Fibroblast of lung (primary cell): Measurements from ENCODE around the gene MGST3. TPM values are rescaled to one million over a fixed set of nuclear protein-coding genes. Genes with fewer than 3 reads are reported as not detected.

Experiments
- DNase-seq, 2 donors: peaks; one replicate each; pipeline versions ENCODE4 v3.0.0 to v3.0.0-alpha.2; 2010; ENCODE audit warnings: low read depth in 2 of 2
- H2AFZ ChIP-seq: 2 replicates; pipeline ENCODE4 v1.5.1; 2012; ENCODE audit warnings: low read length, control low read depth, inconsistent platforms
- H3K27ac ChIP-seq: 2 replicates; pipeline ENCODE4 v1.5.1; 2011; ENCODE audit warnings: low read length, control low read depth; ENCODE audit not compliant: insufficient read depth
- H3K27me3 ChIP-seq: 2 replicates; pipeline ENCODE4 v1.5.1; 2011; ENCODE audit warnings: mild to moderate bottlenecking, low read length; ENCODE audit not compliant: control insufficient read depth, insufficient read depth
- H3K36me3 ChIP-seq: 2 replicates; pipeline ENCODE4 v1.5.1; 2011; ENCODE audit warnings: low read length; ENCODE audit not compliant: control insufficient read depth, insufficient read depth
- H3K4me1 ChIP-seq: 2 replicates; pipeline ENCODE4 v1.5.1; 2011; ENCODE audit warnings: low read length; ENCODE audit not compliant: control insufficient read depth, insufficient read depth; ENCODE audit errors: extremely low read depth
- H3K4me2 ChIP-seq: 2 replicates; pipeline ENCODE4 v1.5.1; 2011; ENCODE audit warnings: low read length, control low read depth; ENCODE audit not compliant: insufficient read depth; ENCODE audit errors: extremely low read depth
- H3K4me3 ChIP-seq, 4 experiments: fragments of 200-600 bp in 1 of 4; sonication (generic) in 1 of 4; replicated peaks in 1 of 4; 2 replicates each; pipeline ENCODE4 v1.5.1; 2011 to 2016; ENCODE audit warnings: low read length in 4 of 4, low read depth in 3 of 4, mild to moderate bottlenecking in 3 of 4, control low read depth in 2 of 4, inconsistent platforms in 1 of 4, mixed read lengths in 1 of 4; ENCODE audit not compliant: insufficient read depth in 1 of 4; ENCODE audit errors: control extremely low read depth in 1 of 4
- H3K79me2 ChIP-seq: 2 replicates; pipeline ENCODE4 v1.5.1; 2012; ENCODE audit warnings: mild to moderate bottlenecking, low read length, inconsistent platforms; ENCODE audit not compliant: control insufficient read depth, insufficient read depth
- H3K9ac ChIP-seq: 2 replicates; pipeline ENCODE4 v1.5.1; 2011; ENCODE audit warnings: mild to moderate bottlenecking, low read length, control low read depth; ENCODE audit not compliant: insufficient read depth
- H3K9me3 ChIP-seq: 2 replicates; pipeline ENCODE4 v1.5.1; 2012; ENCODE audit warnings: low read depth, low read length; ENCODE audit not compliant: control insufficient read depth, insufficient read depth
- H4K20me1 ChIP-seq: 2 replicates; pipeline ENCODE4 v1.5.1; 2011; ENCODE audit warnings: low read length; ENCODE audit not compliant: control insufficient read depth, insufficient read depth; ENCODE audit errors: extremely low read depth
- EZH2 ChIP-seq: IDR thresholded peaks from 2 replicates; pipeline ENCODE4 v1.5.1; 2012; ENCODE audit warnings: low read length, control low read depth, mild to moderate bottlenecking; ENCODE audit errors: missing control alignments
- polyA plus RNA-seq, 2 donors: library from polyadenylated mRNA; depleted of rRNA in 1 of 2; stranded (reverse) in 1 of 2; unstranded in 1 of 2; fragments of >200 nt; gene quantifications; 2 replicates each; pipeline ENCODE4 v1.2.1, GENCODE V29; 2011 to 2012; ENCODE audit warnings: missing spikeins in 1 of 2
- total RNA-seq: library from RNA; depleted of rRNA; stranded (reverse); fragments of >200 nt; gene quantifications from 2 replicates; pipeline ENCODE4 v1.2.1, GENCODE V29; 2014
- TF ChIP-seq, protein P1 (sequence below), 2 donors: IDR thresholded peaks in 1 of 2; conservative IDR thresholded peaks in 1 of 2; 1 replicate in 1 of 2; 2 replicates in 1 of 2; pipeline ENCODE4 v1.5.1; 2011 to 2012; ENCODE audit warnings: low read length in 2 of 2, control low read depth in 1 of 2, inconsistent platforms in 1 of 2, low read depth in 1 of 2, mild to moderate bottlenecking in 1 of 2

Gene MGST3
- total and polyA plus RNA-seq, 2 donors (not counting 1 experiment from before 2014, with no cell fraction given): 346 to 355 TPM

GRCh38 chr1:165628147-165628822 is 2.7 kb upstream of the MGST3 start:
- Histone ChIP-seq H4K20me1 (no peaks in the 10 kb centered on the region), H3K27me3 (no peaks in the 10 kb centered on the region), H3K4me3 (no peak overlapping the region), H3K79me2 (peaks cover 20% of the 10 kb centered on the region), H3K27ac (no peak overlapping the region), H3K9ac (no peak overlapping the region), H3K4me2 (no peak overlapping the region), H3K4me1 (peaks cover 2% of the 10 kb centered on the region), H3K9me3 (no peaks in the 10 kb centered on the region), H3K36me3 (no peaks in the 10 kb centered on the region), H2AFZ (no peak overlapping the region)
- no peak for TF ChIP-seq EZH2
- TF ChIP-seq, protein P1, sequence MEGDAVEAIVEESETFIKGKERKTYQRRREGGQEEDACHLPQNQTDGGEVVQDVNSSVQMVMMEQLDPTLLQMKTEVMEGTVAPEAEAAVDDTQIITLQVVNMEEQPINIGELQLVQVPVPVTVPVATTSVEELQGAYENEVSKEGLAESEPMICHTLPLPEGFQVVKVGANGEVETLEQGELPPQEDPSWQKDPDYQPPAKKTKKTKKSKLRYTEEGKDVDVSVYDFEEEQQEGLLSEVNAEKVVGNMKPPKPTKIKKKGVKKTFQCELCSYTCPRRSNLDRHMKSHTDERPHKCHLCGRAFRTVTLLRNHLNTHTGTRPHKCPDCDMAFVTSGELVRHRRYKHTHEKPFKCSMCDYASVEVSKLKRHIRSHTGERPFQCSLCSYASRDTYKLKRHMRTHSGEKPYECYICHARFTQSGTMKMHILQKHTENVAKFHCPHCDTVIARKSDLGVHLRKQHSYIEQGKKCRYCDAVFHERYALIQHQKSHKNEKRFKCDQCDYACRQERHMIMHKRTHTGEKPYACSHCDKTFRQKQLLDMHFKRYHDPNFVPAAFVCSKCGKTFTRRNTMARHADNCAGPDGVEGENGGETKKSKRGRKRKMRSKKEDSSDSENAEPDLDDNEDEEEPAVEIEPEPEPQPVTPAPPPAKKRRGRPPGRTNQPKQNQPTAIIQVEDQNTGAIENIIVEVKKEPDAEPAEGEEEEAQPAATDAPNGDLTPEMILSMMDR (conservative IDR thresholded peaks at IDR 0.05 in 1 of 2, IDR thresholded peaks at IDR 0.05 in 1 of 2; ENCODE audit: low read depth in 1 of 2, low read length in 2 of 2): no peak
- no peak for DNase-seq

DNA sequence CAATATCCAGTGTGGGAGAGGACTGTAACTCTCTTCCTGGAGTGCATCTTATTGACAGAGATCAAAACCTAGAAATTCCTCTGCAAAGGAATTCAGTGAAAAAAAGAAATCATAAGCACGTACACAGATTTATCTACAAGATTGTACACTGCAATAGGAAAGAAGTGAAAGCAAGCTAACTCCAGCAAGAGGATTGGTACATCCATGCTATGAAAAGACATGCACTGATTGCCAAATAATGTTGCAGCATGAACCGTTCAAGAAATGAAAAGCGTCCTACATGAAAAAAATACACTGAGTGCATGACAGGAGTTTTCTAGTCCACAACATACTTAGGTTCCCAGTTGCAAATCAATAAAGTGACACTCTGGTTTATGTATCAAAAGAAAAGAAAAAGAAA is 1.9 kb upstream of the MGST3 start:
- Histone ChIP-seq H3K4me1 (peaks cover 2% of the 10 kb centered on the region), H3K9ac (no peak overlapping the region), H3K9me3 (no peaks in the 10 kb centered on the region), H3K4me3 (no peak overlapping the region), H3K36me3 (no peaks in the 10 kb centered on the region), H3K27me3 (no peaks in the 10 kb centered on the region), H3K4me2 (no peak overlapping the region), H4K20me1 (no peaks in the 10 kb centered on the region), H3K79me2 (peaks cover 27% of the 10 kb centered on the region), H2AFZ (no peak overlapping the region), H3K27ac (no peak overlapping the region)
- DNase-seq: no peak
- TF ChIP-seq, protein P1 (conservative IDR thresholded peaks at IDR 0.05 in 1 of 2, IDR thresholded peaks at IDR 0.05 in 1 of 2; ENCODE audit: low read depth in 1 of 2, low read length in 2 of 2): no peak
- no peak for TF ChIP-seq EZH2

DNA sequence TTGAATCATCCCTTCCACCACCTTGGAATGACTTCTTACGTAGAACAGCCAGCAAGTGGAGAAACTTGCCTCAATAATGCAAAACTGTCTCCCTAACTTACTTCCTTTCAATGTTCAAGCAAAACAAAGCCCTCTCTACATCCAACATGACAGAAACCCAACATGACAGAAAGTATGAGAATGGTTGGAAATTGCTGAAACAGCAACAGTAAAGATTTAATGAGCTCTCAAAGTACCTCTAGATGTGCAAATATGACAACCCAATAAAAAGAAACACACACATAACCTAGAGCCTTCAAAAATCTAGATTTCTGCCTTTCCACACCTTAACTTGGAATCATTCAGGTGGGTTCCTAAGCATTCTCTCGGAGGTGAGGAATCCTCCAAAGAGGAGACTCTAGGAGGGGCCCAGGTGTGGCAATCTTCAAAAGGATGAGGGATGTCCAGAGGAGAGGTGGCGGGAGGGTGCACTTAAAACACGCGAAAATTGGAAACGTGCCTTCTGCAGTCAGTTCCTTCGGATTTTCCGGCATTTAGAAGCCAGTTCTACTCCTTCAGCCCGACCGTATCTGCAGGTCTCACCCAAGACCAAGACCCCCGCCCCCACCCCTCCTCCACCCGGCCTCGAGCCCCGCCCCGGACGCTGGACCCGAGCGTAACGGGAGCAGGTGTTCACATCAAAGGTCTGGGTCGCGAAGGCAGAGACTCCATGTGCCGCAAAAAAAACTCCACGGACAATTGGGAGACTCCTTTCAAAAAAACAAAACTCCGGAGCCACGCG is 996 bp upstream of the MGST3 start:
- H3K4me1 ChIP-seq: peaks cover 2% of the 10 kb centered on the region
- H2AFZ ChIP-seq: peak overlapping the region; percentile 96
- peaks cover 35% of the 10 kb centered on the region for H3K79me2 ChIP-seq
- peak overlapping the region; percentile 85 for H3K27ac ChIP-seq
- H3K9me3 ChIP-seq: no peaks in the 10 kb centered on the region
- H3K4me2 ChIP-seq: peak overlapping the region; percentile 80
- peak overlapping the region; percentile 87 for H3K9ac ChIP-seq
- TF ChIP-seq, protein P1 (conservative IDR thresholded peaks at IDR 0.05 in 1 of 2, IDR thresholded peaks at IDR 0.05 in 1 of 2; ENCODE audit: low read depth in 1 of 2, low read length in 2 of 2): no peak
- TF ChIP-seq EZH2: no peak
- H3K4me3 ChIP-seq: peak overlapping the region; percentile 81 to 99 (median 90)
- no peaks in the 10 kb centered on the region for H4K20me1 ChIP-seq
- H3K36me3 ChIP-seq: no peaks in the 10 kb centered on the region
- no peak for DNase-seq
- no peaks in the 10 kb centered on the region for H3K27me3 ChIP-seq
